H1 (cell line): ENCODE results near the gene MALSU1. TPM values are rescaled to one million over a fixed set of nuclear protein-coding genes. Genes with fewer than 3 reads are reported as not detected.

Source experiments
- CTCF ChIA-PET: fragments of 300-600 bp; sonication (Branson Sonifier 250); formaldehyde crosslinking; loops from one replicate; lab custom pipeline; 2021; ENCODE audit not compliant: partially characterized antibody; lab: Charles Lee
- POLR2A ChIA-PET: fragments of 300-600 bp; sonication (Branson Sonifier 250); formaldehyde crosslinking; loops from one replicate; lab custom pipeline; 2021; ENCODE audit warnings: inconsistent platforms; ENCODE audit not compliant: partially characterized antibody; lab: Charles Lee
- DNase-seq, 2 experiments: peaks; one replicate each; pipeline versions ENCODE4 v3.0.0 to v3.0.0-alpha.2; 2010 to 2022; ENCODE audit warnings: low spot score in 2 of 2, low read depth in 1 of 2, mixed read lengths in 1 of 2
- FAIRE-seq: peaks from 2 replicates; lab custom pipeline; 2011; peaks lifted over from hg19 to GRCh38; lab: Jason Lieb, UNC
- H2AFZ ChIP-seq: 2 replicates; pipeline ENCODE4 v1.8.1; 2012; ENCODE audit warnings: low read length, inconsistent platforms
- H2AK5ac ChIP-seq: 2 replicates; pipeline ENCODE4 v1.6.1; 2013; ENCODE audit warnings: low read depth, low read length
- H2BK120ac ChIP-seq: replicated peaks from 2 replicates; pipeline ENCODE3; 2013; ENCODE audit warnings: low read depth, low read length, inconsistent platforms
- H2BK12ac ChIP-seq: 2 replicates; pipeline ENCODE4 v1.6.1; 2013; ENCODE audit warnings: low read depth, low read length
- H2BK15ac ChIP-seq: 2 replicates; pipeline ENCODE4 v1.6.1; 2013; ENCODE audit warnings: low read length
- H2BK20ac ChIP-seq: 2 replicates; pipeline ENCODE4 v1.6.1; 2013; ENCODE audit warnings: low read length
- H2BK5ac ChIP-seq: 2 replicates; pipeline ENCODE4 v1.6.1; 2013; ENCODE audit warnings: low read depth, low read length
- H3K14ac ChIP-seq: 2 replicates; pipeline ENCODE4 v1.6.1; 2013; ENCODE audit warnings: inconsistent platforms; ENCODE audit not compliant: insufficient read length
- H3K18ac ChIP-seq: 2 replicates; pipeline ENCODE4 v1.6.1; 2013; ENCODE audit warnings: low read length; ENCODE audit errors: extremely low read depth
- H3K23ac ChIP-seq: 2 replicates; pipeline ENCODE4 v1.6.1; 2013; ENCODE audit warnings: inconsistent platforms; ENCODE audit not compliant: insufficient read length
- H3K23me2 ChIP-seq: 2 replicates; pipeline ENCODE4 v1.6.1; 2013; ENCODE audit warnings: low read depth, low read length
- H3K27ac ChIP-seq: 2 replicates; pipeline ENCODE4 v1.6.1; 2011; ENCODE audit warnings: low read depth, low read length, inconsistent platforms
- H3K27me3 ChIP-seq, 4 experiments: replicated peaks in 1 of 4; 1 replicate in 1 of 4; 2 replicates in 3 of 4; pipeline versions ENCODE4 v1.6.1 to v1.8.1; 2011 to 2013; ENCODE audit warnings: low read length in 3 of 4, mild to moderate bottlenecking in 3 of 4, inconsistent platforms in 2 of 4, mixed read lengths in 2 of 4, moderate library complexity in 1 of 4; ENCODE audit not compliant: control insufficient read depth in 3 of 4, insufficient read depth in 3 of 4; ENCODE audit errors: extremely low read depth in 1 of 4
- H3K36me3 ChIP-seq, 4 experiments: 2 replicates each; pipeline versions ENCODE4 v1.6.1 to v1.8.1; 2011 to 2013; ENCODE audit warnings: mild to moderate bottlenecking in 4 of 4, low read length in 3 of 4, moderate library complexity in 2 of 4, control low read depth in 1 of 4, inconsistent platforms in 1 of 4; ENCODE audit not compliant: insufficient read depth in 4 of 4, control insufficient read depth in 2 of 4
- H3K4ac ChIP-seq: replicated peaks from 2 replicates; pipeline ENCODE3; 2013; ENCODE audit warnings: low read length, low read depth, mixed read lengths, inconsistent platforms; ENCODE audit not compliant: insufficient read length
- H3K4me1 ChIP-seq, 4 experiments: replicated peaks in 1 of 4; 1 replicate in 1 of 4; 2 replicates in 3 of 4; pipeline versions ENCODE4 v1.6.1 to v1.8.1; 2011 to 2013; ENCODE audit warnings: low read length in 3 of 4, inconsistent platforms in 2 of 4, mixed read lengths in 1 of 4; ENCODE audit not compliant: insufficient read depth in 4 of 4, control insufficient read depth in 3 of 4
- H3K4me2 ChIP-seq, 2 experiments: 2 replicates each; pipeline versions ENCODE4 v1.6.1 to v1.8.1; 2011 to 2013; ENCODE audit warnings: low read depth in 2 of 2, low read length in 2 of 2, control low read depth in 1 of 2, inconsistent platforms in 1 of 2, mild to moderate bottlenecking in 1 of 2; ENCODE audit not compliant: insufficient read depth in 1 of 2
- H3K4me3 ChIP-seq, 4 experiments: fragments of 200-600, 300-600 bp in 1 of 4; sonication (generic), shearing (Covaris generic), sonication (Bioruptor Twin) in 1 of 4; 2 replicates each; pipeline versions ENCODE4 v1.5.1 to v1.8.1; 2011 to 2016; ENCODE audit warnings: low read length in 4 of 4, low read depth in 3 of 4, control low read depth in 2 of 4, inconsistent platforms in 2 of 4, mild to moderate bottlenecking in 2 of 4, mixed read lengths in 1 of 4, moderate library complexity in 1 of 4; ENCODE audit not compliant: insufficient read depth in 2 of 4; ENCODE audit errors: extremely low read depth in 1 of 4
- H3K56ac ChIP-seq: replicated peaks from 2 replicates; pipeline ENCODE3; 2013; ENCODE audit warnings: low read depth, mild to moderate bottlenecking, mixed read lengths, low read length, inconsistent platforms; ENCODE audit not compliant: insufficient read length
- H3K79me1 ChIP-seq: 2 replicates; pipeline ENCODE4 v1.6.1; 2013; ENCODE audit warnings: low read depth, low read length, control low read depth
- H3K79me2 ChIP-seq, 2 experiments: 2 replicates each; pipeline versions ENCODE4 v1.6.1 to v1.8.1; 2012 to 2013; ENCODE audit warnings: low read length in 2 of 2, mild to moderate bottlenecking in 2 of 2, inconsistent platforms in 1 of 2; ENCODE audit not compliant: insufficient read depth in 2 of 2, control insufficient read depth in 1 of 2
- H3K9ac ChIP-seq, 4 experiments: replicated peaks in 1 of 4; 1 replicate in 1 of 4; 2 replicates in 3 of 4; pipeline versions ENCODE4 v1.6.1 to v1.8.1; 2011 to 2013; ENCODE audit warnings: low read depth in 3 of 4, low read length in 3 of 4, control low read depth in 2 of 4, mild to moderate bottlenecking in 2 of 4, moderate library complexity in 2 of 4, inconsistent platforms in 1 of 4; ENCODE audit errors: extremely low read depth in 1 of 4
- H3K9me3 ChIP-seq, 2 experiments: 2 replicates each; pipeline versions ENCODE4 v1.6.1 to v1.8.1; 2012 to 2013; ENCODE audit warnings: mild to moderate bottlenecking in 2 of 2, moderate library complexity in 2 of 2, control low read depth in 1 of 2, inconsistent platforms in 1 of 2, low read depth in 1 of 2, low read length in 1 of 2, mixed read lengths in 1 of 2; ENCODE audit not compliant: insufficient read depth in 2 of 2
- H4K20me1 ChIP-seq, 2 experiments: replicated peaks in 1 of 2; 2 replicates each; pipeline versions ENCODE3 to v1.8.1; 2011 to 2013; ENCODE audit warnings: inconsistent platforms in 2 of 2, low read length in 2 of 2, mild to moderate bottlenecking in 1 of 2; ENCODE audit not compliant: insufficient read depth in 2 of 2, control insufficient read depth in 1 of 2
- H4K5ac ChIP-seq: 2 replicates; pipeline ENCODE4 v1.6.1; 2013; ENCODE audit warnings: low read length, low read depth, mixed read lengths, inconsistent platforms; ENCODE audit not compliant: insufficient read length
- H4K8ac ChIP-seq: 2 replicates; pipeline ENCODE4 v1.8.0; 2013; ENCODE audit warnings: mild to moderate bottlenecking, moderate library complexity, low read length, inconsistent platforms; ENCODE audit not compliant: insufficient read depth; ENCODE audit errors: extremely low read depth
- H4K91ac ChIP-seq: replicated peaks from 2 replicates; pipeline ENCODE3; 2013; ENCODE audit warnings: low read length, mixed read lengths, inconsistent platforms; ENCODE audit not compliant: insufficient read length
- CHD2 ChIP-seq: IDR thresholded peaks from 2 replicates; pipeline ENCODE4 v1.6.1; 2012; ENCODE audit warnings: low read length, improper control_type of control experiment
- CTCF ChIP-seq, 3 experiments: IDR thresholded peaks; 1 replicate in 2 of 3; 2 replicates in 1 of 3; pipeline versions ENCODE4 v1.5.1 to v1.6.1; 2011; ENCODE audit warnings: low read length in 3 of 3, mild to moderate bottlenecking in 3 of 3, inconsistent platforms in 2 of 3, low read depth in 1 of 3, moderate library complexity in 1 of 3; ENCODE audit not compliant: insufficient read depth in 1 of 3; ENCODE audit errors: control extremely low read depth in 1 of 3
- KDM1A ChIP-seq: fragments of 200-600, 300-600 bp; sonication (generic); IDR thresholded peaks from 2 replicates; pipeline ENCODE4 v1.7.1; 2016; ENCODE audit warnings: mild to moderate bottlenecking, low read length, borderline replicate concordance
- PHF8 ChIP-seq: fragments of 200-600 bp; sonication (generic); conservative IDR thresholded peaks from 2 replicates; pipeline ENCODE4 v1.7.1; 2012; ENCODE audit warnings: low read depth, mild to moderate bottlenecking, inconsistent platforms, low read length, moderate library complexity
- RAD21 ChIP-seq, 2 experiments: IDR thresholded peaks in 1 of 2; conservative IDR thresholded peaks in 1 of 2; 2 replicates each; pipeline ENCODE4 v1.6.1; 2011; ENCODE audit warnings: low read depth in 2 of 2, low read length in 2 of 2, improper control_type of control experiment in 1 of 2, inconsistent platforms in 1 of 2, mild to moderate bottlenecking in 1 of 2, moderate library complexity in 1 of 2
- RBBP5 ChIP-seq: IDR thresholded peaks from 2 replicates; pipeline ENCODE4 v1.7.1; 2012; ENCODE audit warnings: low read depth, mild to moderate bottlenecking, inconsistent platforms, low read length, moderate library complexity, borderline replicate concordance
- RXRA ChIP-seq: IDR thresholded peaks from 2 replicates; pipeline ENCODE4 v1.6.1; 2011; ENCODE audit warnings: low read depth, mild to moderate bottlenecking, low read length, moderate library complexity; ENCODE audit not compliant: insufficient read depth
- SUZ12 ChIP-seq: fragments of 200-600 bp; sonication (generic); IDR thresholded peaks from 2 replicates; pipeline ENCODE4 v1.6.1; 2012; ENCODE audit warnings: mild to moderate bottlenecking, inconsistent platforms, low read length, moderate library complexity, mixed read lengths
- TBP ChIP-seq: IDR thresholded peaks from 2 replicates; pipeline ENCODE4 v1.6.1; 2011; ENCODE audit warnings: low read depth, low read length, improper control_type of control experiment
- TEAD4 ChIP-seq: IDR thresholded peaks from 2 replicates; pipeline ENCODE4 v1.6.1; 2012; ENCODE audit warnings: low read depth, low read length, inconsistent platforms, mixed read lengths
- polyA plus RNA-seq, 7 experiments: library from polyadenylated mRNA; depleted of rRNA in 3 of 7; stranded (reverse) in 5 of 7; unstranded in 2 of 7; fragments of >200 nt in 5 of 7; fragments of 200-250 nt in 2 of 7; gene quantifications; 1 replicate in 5 of 7; 2 replicates in 1 of 7; 4 replicates in 1 of 7; pipeline versions ENCODE4 v1.2.1 to v1.2.3, GENCODE V29; 2011 to 2013; ENCODE audit warnings: missing spikeins in 2 of 7, mixed read lengths in 2 of 7
- total RNA-seq: library from RNA; stranded (reverse); fragmentation: NEBNext Ultra II Directional; extraction: Animal tissue kit (Norgen Biotek cat#: 25700); gene quantifications from 2 replicates; pipeline ENCODE4 v1.2.1, GENCODE V29; 2021

The MALSU1 gene
- total and polyA plus RNA-seq, 2 of the 8 experiments (the other 6 are each of a cell fraction or from before 2014, with no cell fraction given): 73.5 to 84.0 TPM

GRCh38 chr7:23337374-23337773 is 38.2 kb downstream of the MALSU1 start:
- no peak overlapping the region for H3K56ac ChIP-seq
- H3K9ac ChIP-seq: no peak overlapping the region
- H4K20me1 ChIP-seq: peaks cover 0 to 3% of the 10 kb centered on the region in 2 experiments
- H4K8ac ChIP-seq: no peak overlapping the region
- DNase-seq (no peak), FAIRE-seq (no peak)
- H2BK5ac ChIP-seq: no peak overlapping the region
- H3K18ac ChIP-seq: no peak overlapping the region
- no peak overlapping the region for H3K4ac ChIP-seq
- CTCF ChIA-PET: interaction anchor here (0.6 to 1.0 kb wide), 2 partner anchors 24 to 105 kb away, joined by 3 read pairs; no protein-coding TSS in a partner anchor
- H3K23ac ChIP-seq: no peak overlapping the region
- no peak overlapping the region for H2AFZ ChIP-seq
- H3K4me3 ChIP-seq: no peak overlapping the region
- POLR2A ChIA-PET: interaction anchor here (1.2 kb wide), 1 partner anchor 137 kb away, joined by 3 read pairs; no protein-coding TSS in a partner anchor
- no peaks in the 10 kb centered on the region for H3K9me3 ChIP-seq
- no peaks in the 10 kb centered on the region for H3K79me2 ChIP-seq
- no peak overlapping the region for H2BK12ac ChIP-seq
- no peak overlapping the region for H3K4me2 ChIP-seq
- H3K79me1 ChIP-seq: peaks cover 3% of the 10 kb centered on the region; the same call in 1 of the 2 replicates
- H4K91ac ChIP-seq: no peak overlapping the region
- no peak overlapping the region for H2BK120ac ChIP-seq
- peaks cover 27 to 93% (median 69%) of the 10 kb centered on the region in 4 experiments for H3K36me3 ChIP-seq
- no peak overlapping the region for H3K14ac ChIP-seq
- no peak overlapping the region for H2BK20ac ChIP-seq
- no peaks in the 10 kb centered on the region for H3K23me2 ChIP-seq
- H2AK5ac ChIP-seq: no peak overlapping the region
- H4K5ac ChIP-seq: no peak overlapping the region
- no peak overlapping the region for H2BK15ac ChIP-seq
- H3K27ac ChIP-seq: no peak overlapping the region
- no peaks in the 10 kb centered on the region for H3K27me3 ChIP-seq
- H3K4me1 ChIP-seq: no peaks in the 10 kb centered on the region
- TF ChIP-seq CTCF (IDR thresholded peaks at IDR 0.05; ENCODE audit: control extremely low read depth in 1 of 3, insufficient read depth in 1 of 3, low read depth in 1 of 3, low read length in 3 of 3) (no peak), RAD21 (IDR thresholded peaks at IDR 0.05 in 1 of 2, conservative IDR thresholded peaks at IDR 0.05 in 1 of 2; ENCODE audit: low read depth in 2 of 2, low read length in 2 of 2) (no peak), TBP (no peak), CHD2 (no peak), SUZ12 (no peak), RBBP5 (no peak), TEAD4 (no peak), KDM1A (no peak), RXRA (no peak), PHF8 (no peak)
